Bronchus fibroblast of lung (primary cell): ENCODE data around the gene SPINK1. TPM values are rescaled to one million over a fixed set of nuclear protein-coding genes. Genes with fewer than 3 reads are reported as not detected.

Experiments used
- total RNA-seq: library from RNA; depleted of rRNA; stranded (reverse); fragments of >200 nt; gene quantifications from 2 replicates; pipeline ENCODE4 v1.2.3, GENCODE V29; 2015

The SPINK1 gene, protein sequence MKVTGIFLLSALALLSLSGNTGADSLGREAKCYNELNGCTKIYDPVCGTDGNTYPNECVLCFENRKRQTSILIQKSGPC
- not detected in 2 replicates for total RNA-seq

DNA sequence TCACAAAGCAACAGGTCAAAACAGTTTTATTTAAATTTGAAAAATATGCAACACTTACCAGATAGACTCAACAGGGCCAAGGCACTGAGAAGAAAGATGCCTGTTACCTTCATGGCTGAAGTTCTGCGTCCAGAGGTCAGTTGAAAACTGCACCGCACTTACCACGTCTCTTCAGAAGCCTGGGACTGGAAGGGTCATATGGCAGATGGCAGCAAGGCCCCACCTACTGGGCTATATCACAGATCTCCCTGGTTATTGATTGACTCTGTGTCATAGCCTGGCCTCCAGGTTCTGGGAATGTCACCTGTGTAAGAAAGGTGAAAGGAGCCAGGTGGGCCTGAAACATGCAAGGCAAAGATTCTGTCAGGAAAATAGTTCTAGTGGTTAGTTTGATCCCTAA lies at the start of gene SPINK1:
SPINK1 (minus strand) TSS at position 207 of the 400 bp plus-strand sequence; CDS start at position 113, 94 bp downstream.

GRCh38 chr5:147878066-147878759 lies 46.7 kb upstream of the SPINK1 start, which contains the start of gene SCGB3A2:
SCGB3A2 (plus strand) TSS chr5:147878711; CDS start chr5:147878804, 93 bp downstream.

GRCh38 chr5:147782110-147783028 lies 49.1 kb downstream of the SPINK1 start, which contains the start of gene JAKMIP2:
JAKMIP2 (minus strand) TSS chr5:147782728; CDS start chr5:147671806, 110,922 bp downstream.

Other genes with a start within 250 kb of the SPINK1 start
- gene JAKMIP2, start 48.9 kb downstream of the SPINK1 start, total RNA-seq = 9.2 and 14.1 TPM in 2 replicates
- not detected in 2 replicates for gene SCGB3A2, start 47.0 kb upstream of the SPINK1 start, total RNA-seq
- not detected in 2 replicates for gene C5orf46, start 74.9 kb upstream of the SPINK1 start, total RNA-seq
- not detected in 2 replicates for gene SPINK5, start 232.3 kb upstream of the SPINK1 start, total RNA-seq